ENCODE measurements around the gene RUFY3. TPM values are rescaled to one million over a fixed set of nuclear protein-coding genes. Genes with fewer than 3 reads are reported as not detected.

Gene RUFY3
- total and polyA plus RNA-seq, 2 of the 13 experiments (the other 11 are each of a cell fraction or from before 2014, with no cell fraction given) = 17.9 to 25.3 TPM

DNA sequence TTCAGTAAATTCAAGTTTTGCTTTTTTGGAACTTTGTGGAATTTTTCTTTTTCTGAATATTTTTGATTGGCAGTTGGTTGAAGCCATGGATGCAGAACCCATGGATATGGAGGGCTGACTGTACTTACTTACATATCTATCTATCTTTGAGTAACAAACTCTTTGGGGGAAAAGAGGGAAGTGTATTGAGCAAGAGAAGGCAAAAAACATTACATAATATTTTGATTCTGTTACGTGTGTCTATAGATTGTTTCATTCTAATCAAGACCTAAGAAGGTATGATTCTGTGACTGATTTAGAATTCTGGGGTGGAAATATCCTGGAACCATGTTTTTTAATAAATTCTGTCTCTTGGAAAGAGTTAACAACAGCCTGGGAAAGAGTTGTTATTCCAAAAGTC lies 86.4 kb downstream of the RUFY3 start (continued):
- TF ChIP-seq, protein P1, sequence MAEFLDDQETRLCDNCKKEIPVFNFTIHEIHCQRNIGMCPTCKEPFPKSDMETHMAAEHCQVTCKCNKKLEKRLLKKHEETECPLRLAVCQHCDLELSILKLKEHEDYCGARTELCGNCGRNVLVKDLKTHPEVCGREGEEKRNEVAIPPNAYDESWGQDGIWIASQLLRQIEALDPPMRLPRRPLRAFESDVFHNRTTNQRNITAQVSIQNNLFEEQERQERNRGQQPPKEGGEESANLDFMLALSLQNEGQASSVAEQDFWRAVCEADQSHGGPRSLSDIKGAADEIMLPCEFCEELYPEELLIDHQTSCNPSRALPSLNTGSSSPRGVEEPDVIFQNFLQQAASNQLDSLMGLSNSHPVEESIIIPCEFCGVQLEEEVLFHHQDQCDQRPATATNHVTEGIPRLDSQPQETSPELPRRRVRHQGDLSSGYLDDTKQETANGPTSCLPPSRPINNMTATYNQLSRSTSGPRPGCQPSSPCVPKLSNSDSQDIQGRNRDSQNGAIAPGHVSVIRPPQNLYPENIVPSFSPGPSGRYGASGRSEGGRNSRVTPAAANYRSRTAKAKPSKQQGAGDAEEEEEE (CRISPR knock-in tag; IDR thresholded peaks at IDR 0.05; ENCODE audit: borderline replicate concordance) = no peak
- TF ChIP-seq ETV5 (CRISPR knock-in tag; IDR thresholded peaks at IDR 0.05; ENCODE audit: borderline replicate concordance) (no peak), ZNF235 (CRISPR knock-in tag; IDR thresholded peaks at IDR 0.05; ENCODE audit: borderline replicate concordance) (no peak), KLF13 (CRISPR knock-in tag; IDR thresholded peaks at IDR 0.05) (no peak), ZNF792 (CRISPR knock-in tag; IDR thresholded peaks at IDR 0.05) (no peak)
- TF ChIP-seq, protein P2, sequence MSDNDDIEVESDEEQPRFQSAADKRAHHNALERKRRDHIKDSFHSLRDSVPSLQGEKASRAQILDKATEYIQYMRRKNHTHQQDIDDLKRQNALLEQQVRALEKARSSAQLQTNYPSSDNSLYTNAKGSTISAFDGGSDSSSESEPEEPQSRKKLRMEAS (IDR thresholded peaks at IDR 0.05) = no peak
- TF ChIP-seq, protein P3, sequence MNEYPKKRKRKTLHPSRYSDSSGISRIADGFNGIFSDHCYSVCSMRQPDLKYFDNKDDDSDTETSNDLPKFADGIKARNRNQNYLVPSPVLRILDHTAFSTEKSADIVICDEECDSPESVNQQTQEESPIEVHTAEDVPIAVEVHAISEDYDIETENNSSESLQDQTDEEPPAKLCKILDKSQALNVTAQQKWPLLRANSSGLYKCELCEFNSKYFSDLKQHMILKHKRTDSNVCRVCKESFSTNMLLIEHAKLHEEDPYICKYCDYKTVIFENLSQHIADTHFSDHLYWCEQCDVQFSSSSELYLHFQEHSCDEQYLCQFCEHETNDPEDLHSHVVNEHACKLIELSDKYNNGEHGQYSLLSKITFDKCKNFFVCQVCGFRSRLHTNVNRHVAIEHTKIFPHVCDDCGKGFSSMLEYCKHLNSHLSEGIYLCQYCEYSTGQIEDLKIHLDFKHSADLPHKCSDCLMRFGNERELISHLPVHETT (CRISPR knock-in tag; conservative IDR thresholded peaks at IDR 0.05) = no peak

DNA sequence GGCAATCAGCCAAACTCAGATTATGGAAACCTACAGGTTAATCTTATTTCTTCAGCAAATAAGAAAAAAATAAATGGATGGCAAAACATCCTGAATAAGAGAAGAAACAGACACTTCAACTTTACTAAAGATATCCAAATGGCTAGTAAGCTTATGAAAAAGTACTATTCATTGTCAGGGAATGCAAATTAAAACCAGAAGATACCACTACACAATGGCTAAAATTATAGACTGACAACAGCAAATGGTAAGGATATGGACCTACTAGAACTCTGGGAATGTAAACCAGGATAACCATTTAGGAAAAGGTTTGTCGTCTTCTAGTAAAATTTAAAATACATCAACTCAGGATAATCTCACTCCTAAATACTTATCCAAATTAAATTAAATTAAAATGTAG lies 93.6 kb downstream of the RUFY3 start:
- POLR2A ChIA-PET = no interaction called here
- 100% methylated on average over 1 of the region's 1 CpG for WGBS (ENCODE audit: low lambda C conversion rate)
- ATAC-seq (no peak), FAIRE-seq (no peak), DNase-seq (ENCODE audit: low spot score) (no peak)
- BruUV-seq (replicated peaks) = no TSS peak
- Histone ChIP-seq H2AFZ (ENCODE audit: low read length) (no peak overlapping the region), H3K4me2 (ENCODE audit: low read depth, low read length) (no peak overlapping the region), H3K4me3 (replicated peaks in 1 of 3; ENCODE audit: insufficient read depth in 1 of 3, low read depth in 2 of 3, low read length in 3 of 3) (no peak overlapping the region), H3K79me2 (ENCODE audit: insufficient read depth, low read length) (no peaks in the 10 kb centered on the region), H4K20me1 (ENCODE audit: insufficient read depth, low read length) (no peaks in the 10 kb centered on the region), H3K27me3 (ENCODE audit: control insufficient read depth in 1 of 2, insufficient read depth in 2 of 2, low read length in 2 of 2) (no peaks in the 10 kb centered on the region), H3K9me3 (ENCODE audit: low read length) (no peaks in the 10 kb centered on the region), H3K36me3 (replicated peaks in 1 of 2; ENCODE audit: control insufficient read depth in 1 of 2, insufficient read depth in 2 of 2, low read length in 2 of 2) (peaks cover 0 to 12% of the 10 kb centered on the region in 2 experiments; a peak in 1 of 5 replicates), H3K4me1 (ENCODE audit: insufficient read depth, low read length) (no peaks in the 10 kb centered on the region), H3K9ac (ENCODE audit: insufficient read depth, low read depth, low read length) (no peak overlapping the region), H3K27ac (ENCODE audit: extremely low read length, insufficient read depth, low read length) (no peak overlapping the region)
- intact Hi-C loops (cut with micrococcal nuclease; ENCODE audit: unreplicated experiment) = no loop called here
- no peak for TF ChIP-seq JUNB (CRISPR knock-in tag; IDR thresholded peaks at IDR 0.05; ENCODE audit: borderline replicate concordance)
- no peak for TF ChIP-seq NFYC (CRISPR knock-in tag; IDR thresholded peaks at IDR 0.05)
- no peak for TF ChIP-seq ZFP36 (IDR thresholded peaks at IDR 0.05; ENCODE audit: borderline replicate concordance, low read depth, low read length, partially characterized antibody)
- no peak for TF ChIP-seq ZIK1 (CRISPR knock-in tag; IDR thresholded peaks at IDR 0.05; ENCODE audit: borderline replicate concordance, low read depth)
- TF ChIP-seq RBM22 (optimal IDR thresholded peaks at IDR 0.05; ENCODE audit: low read length) = no peak
- no peak for TF ChIP-seq HOXA5 (CRISPR knock-in tag; IDR thresholded peaks at IDR 0.05)
- no peak for TF ChIP-seq AGO2 (optimal IDR thresholded peaks at IDR 0.05; ENCODE audit: low read depth, low read length)
- TF ChIP-seq, protein P4, sequence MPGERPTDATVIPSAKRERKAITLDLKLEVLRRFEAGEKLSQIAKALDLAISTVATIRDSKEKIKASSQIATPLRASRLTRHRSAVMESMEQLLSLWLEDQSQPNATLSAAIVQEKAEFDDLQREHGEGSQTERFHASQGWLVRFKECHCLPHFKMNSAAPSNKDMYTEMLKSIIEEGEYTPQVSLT (CRISPR knock-in tag; IDR thresholded peaks at IDR 0.05; ENCODE audit: borderline replicate concordance, low read depth) = no peak
- no peak for TF ChIP-seq ZNF24 (IDR thresholded peaks at IDR 0.05)
- TF ChIP-seq BHLHE40 (IDR thresholded peaks at IDR 0.05; ENCODE audit: low read length) = no peak
- TF ChIP-seq ZNF205 (CRISPR knock-in tag; IDR thresholded peaks at IDR 0.05) = no peak
- TF ChIP-seq ZNF768 (CRISPR knock-in tag; IDR thresholded peaks at IDR 0.05) = no peak
- TF ChIP-seq PHF5A (CRISPR knock-in tag; IDR thresholded peaks at IDR 0.05; ENCODE audit: low read depth, unreplicated experiment) = no peak
- in situ Hi-C loops (cut with HindIII; ENCODE audit: extremely low pct_ligation_motif_present, low pct_unique_long_range_greater_than_20kb) = no loop called here
- CTCF ChIA-PET (ENCODE audit: low intra/inter-chr PET ratio, low total read pairs) = no interaction called here
